HEK293 (cell line): ENCODE data around the gene CPNE5.

Source experiments
- CTCF ChIA-PET: fragments of 350-600 bp; formaldehyde crosslinking; extraction: SDS; loops from one replicate; lab custom pipeline; 2021; ENCODE audit warnings: antibody characterized with exemption; lab: Yijun Ruan, JAX
- POLR2A ChIA-PET: fragments of 300-600 bp; formaldehyde crosslinking; extraction: SDS; loops from one replicate; lab custom pipeline; 2020; ENCODE audit warnings: antibody characterized with exemption, inconsistent platforms; lab: Yijun Ruan, JAX
- H3K27ac ChIP-seq: fragments of 200-500 bp; sonication (Bioruptor generic); 2 replicates; pipeline ENCODE4 v1.5.1; 2014; ENCODE audit warnings: low read depth, low read length, control low read depth, inconsistent platforms; ENCODE audit errors: extremely low read depth
- H3K36me3 ChIP-seq, 2 experiments: fragments of 200-500 bp in 1 of 2; sonication (Bioruptor generic) in 1 of 2; 1 replicate in 1 of 2; 2 replicates in 1 of 2; pipeline ENCODE4 v1.5.1; 2014 to 2017; ENCODE audit warnings: inconsistent platforms in 2 of 2, low read length in 2 of 2; ENCODE audit not compliant: control insufficient read depth in 2 of 2, insufficient read depth in 1 of 2
- H3K4me1 ChIP-seq: fragments of 200-500 bp; sonication (Bioruptor generic); 2 replicates; pipeline ENCODE4 v1.5.1; 2014; ENCODE audit warnings: mild to moderate bottlenecking, low read length, inconsistent platforms; ENCODE audit not compliant: control insufficient read depth, insufficient read depth
- H3K4me3 ChIP-seq: 2 replicates; pipeline ENCODE4 v1.5.1; 2011; ENCODE audit warnings: low read depth, mild to moderate bottlenecking, control low read depth, low read length, moderate library complexity
- H3K9me3 ChIP-seq: fragments of 200-500 bp; sonication (Bioruptor generic); 2 replicates; pipeline ENCODE4 v1.5.1; 2014; ENCODE audit warnings: low read depth, low read length, inconsistent platforms; ENCODE audit not compliant: control insufficient read depth, insufficient read depth
- KLF8 ChIP-seq: fragments of 450-650 bp; formaldehyde crosslinking; IDR thresholded peaks from 2 replicates; pipeline ENCODE4 v1.5.1; 2016; ENCODE audit warnings: missing biosample characterization, missing genetic modification characterization
- SCRT2 ChIP-seq: fragments of 450-650 bp; formaldehyde crosslinking; IDR thresholded peaks from 2 replicates; pipeline ENCODE4 v1.5.1; 2016; ENCODE audit warnings: missing biosample characterization, missing genetic modification characterization
- TCF7L2 ChIP-seq: IDR thresholded peaks from 2 replicates; pipeline ENCODE4 v1.6.1; 2011; ENCODE audit warnings: low read depth, mild to moderate bottlenecking, inconsistent platforms, low read length, moderate library complexity, borderline replicate concordance
- ZBTB7A ChIP-seq: fragments of 450-650 bp; formaldehyde crosslinking; IDR thresholded peaks from 2 replicates; pipeline ENCODE4 v1.5.1; 2016; ENCODE audit warnings: low read depth, missing biosample characterization, missing genetic modification characterization
- ZNF121 ChIP-seq: fragments of 450-650 bp; formaldehyde crosslinking; IDR thresholded peaks from 2 replicates; pipeline ENCODE4 v1.5.1; 2016; ENCODE audit warnings: missing biosample characterization, missing genetic modification characterization
- ZNF148 ChIP-seq: fragments of 450-650 bp; formaldehyde crosslinking; IDR thresholded peaks from 2 replicates; pipeline ENCODE4 v1.5.0; 2017; ENCODE audit warnings: missing biosample characterization, missing genetic modification characterization, borderline replicate concordance
- ZNF202 ChIP-seq: fragments of 450-650 bp; formaldehyde crosslinking; IDR thresholded peaks from 2 replicates; pipeline ENCODE4 v1.5.1; 2016; ENCODE audit warnings: missing biosample characterization, missing genetic modification characterization, borderline replicate concordance
- ZNF24 ChIP-seq: fragments of 450-650 bp; formaldehyde crosslinking; IDR thresholded peaks from 2 replicates; pipeline ENCODE4 v1.5.1; 2016; ENCODE audit warnings: missing biosample characterization, missing genetic modification characterization
- ZNF514 ChIP-seq: fragments of 450-650 bp; formaldehyde crosslinking; IDR thresholded peaks from 2 replicates; pipeline ENCODE4 v1.5.1; 2016; ENCODE audit warnings: missing biosample characterization, missing genetic modification characterization
- ZNF677 ChIP-seq: fragments of 450-650 bp; IDR thresholded peaks from 2 replicates; pipeline ENCODE4 v1.5.0; 2018; ENCODE audit warnings: missing biosample characterization, mild to moderate bottlenecking, missing genetic modification characterization, moderate library complexity
- ZNF704 ChIP-seq: fragments of 450-650 bp; formaldehyde crosslinking; IDR thresholded peaks from 2 replicates; pipeline ENCODE4 v1.5.1; 2016; ENCODE audit warnings: missing biosample characterization, missing genetic modification characterization
- ZNF768 ChIP-seq: fragments of 450-650 bp; formaldehyde crosslinking; IDR thresholded peaks from 2 replicates; pipeline ENCODE4 v1.5.1; 2018; ENCODE audit warnings: missing biosample characterization, mild to moderate bottlenecking, missing genetic modification characterization
- TF ChIP-seq, protein P1 (sequence below): fragments of 450-650 bp; formaldehyde crosslinking; IDR thresholded peaks from 2 replicates; pipeline ENCODE4 v1.5.1; 2016; ENCODE audit warnings: missing biosample characterization, missing genetic modification characterization

The CPNE5 gene

DNA sequence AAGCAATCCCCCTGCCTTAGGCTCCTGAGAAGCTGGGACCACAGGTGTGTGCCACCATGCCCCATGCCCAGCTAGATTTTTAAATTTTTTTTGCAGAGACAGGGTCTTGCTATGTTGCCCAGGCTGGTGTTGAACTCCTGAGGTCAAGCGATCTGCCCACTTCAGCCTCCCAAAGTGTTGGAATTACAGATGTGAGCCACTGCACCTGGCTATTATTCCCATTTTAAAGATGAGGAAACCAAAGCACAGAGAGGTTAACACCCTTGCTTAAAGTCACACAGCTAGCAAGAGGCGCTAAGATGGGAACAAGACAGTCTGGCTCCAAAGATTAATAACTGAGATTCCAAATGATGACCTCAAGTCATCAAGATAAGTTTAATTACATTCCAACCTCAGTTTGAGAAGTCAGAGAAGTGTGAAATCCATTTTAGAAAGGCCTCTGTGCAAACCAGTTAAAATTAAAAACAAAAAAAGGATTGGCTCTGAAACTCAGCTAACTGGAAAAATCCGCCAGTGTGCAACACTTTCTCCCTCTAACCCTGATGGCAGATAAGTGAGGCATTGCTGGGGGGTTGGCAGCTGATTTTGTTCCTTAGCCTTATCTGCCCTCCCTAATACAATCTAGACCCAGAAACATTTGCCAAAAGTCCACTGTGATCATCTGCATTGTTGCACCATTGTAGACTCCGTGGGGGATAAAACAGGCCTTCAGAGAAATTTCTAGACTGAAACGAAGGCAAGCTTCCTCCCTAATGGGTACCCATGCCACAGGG lies 55.5 kb downstream of the CPNE5 start:
- no peak overlapping the region for H3K27ac ChIP-seq
- POLR2A ChIA-PET, result no interaction called here
- TF ChIP-seq ZNF677, result no peak
- TF ChIP-seq TCF7L2, result no peak
- TF ChIP-seq ZBTB7A, result no peak
- TF ChIP-seq, protein P1, sequence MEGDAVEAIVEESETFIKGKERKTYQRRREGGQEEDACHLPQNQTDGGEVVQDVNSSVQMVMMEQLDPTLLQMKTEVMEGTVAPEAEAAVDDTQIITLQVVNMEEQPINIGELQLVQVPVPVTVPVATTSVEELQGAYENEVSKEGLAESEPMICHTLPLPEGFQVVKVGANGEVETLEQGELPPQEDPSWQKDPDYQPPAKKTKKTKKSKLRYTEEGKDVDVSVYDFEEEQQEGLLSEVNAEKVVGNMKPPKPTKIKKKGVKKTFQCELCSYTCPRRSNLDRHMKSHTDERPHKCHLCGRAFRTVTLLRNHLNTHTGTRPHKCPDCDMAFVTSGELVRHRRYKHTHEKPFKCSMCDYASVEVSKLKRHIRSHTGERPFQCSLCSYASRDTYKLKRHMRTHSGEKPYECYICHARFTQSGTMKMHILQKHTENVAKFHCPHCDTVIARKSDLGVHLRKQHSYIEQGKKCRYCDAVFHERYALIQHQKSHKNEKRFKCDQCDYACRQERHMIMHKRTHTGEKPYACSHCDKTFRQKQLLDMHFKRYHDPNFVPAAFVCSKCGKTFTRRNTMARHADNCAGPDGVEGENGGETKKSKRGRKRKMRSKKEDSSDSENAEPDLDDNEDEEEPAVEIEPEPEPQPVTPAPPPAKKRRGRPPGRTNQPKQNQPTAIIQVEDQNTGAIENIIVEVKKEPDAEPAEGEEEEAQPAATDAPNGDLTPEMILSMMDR, result no peak
- TF ChIP-seq ZNF768 (tag by site-specific recombination), result peak; percentile 81
- TF ChIP-seq ZNF121 (tag by site-specific recombination), result peak; percentile 91

DNA sequence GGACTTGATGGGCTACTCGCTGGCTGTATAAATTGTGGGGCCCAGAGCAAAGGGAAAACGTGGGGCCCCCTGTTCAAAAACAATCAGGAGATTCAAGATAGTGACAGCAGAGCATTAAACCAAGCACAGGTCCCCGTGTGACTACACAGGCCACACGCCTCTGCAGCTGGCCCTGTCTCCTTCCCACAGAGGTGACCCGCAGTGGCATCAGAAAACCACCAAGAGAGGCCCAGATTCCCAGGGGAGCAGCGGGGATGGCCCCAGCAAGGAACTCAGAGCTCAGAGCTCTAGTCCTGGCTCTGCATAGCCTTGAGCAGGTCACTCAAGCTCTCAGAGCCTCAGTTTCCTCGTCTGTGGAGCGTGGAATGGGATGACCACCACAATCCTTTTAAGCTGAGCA lies 57.6 kb downstream of the CPNE5 start:
- CTCF ChIA-PET, result interaction anchor here (1.0 to 10.6 kb wide), 20 partner anchors 8 to 427 kb away, joined by 3 to 182 read pairs (median 5); partner anchors contain the start of genes C6orf89 and PPIL1

More for the DNA sequence above, 55.5 kb downstream of the CPNE5 start:
- CTCF ChIA-PET, result interaction anchor here (0.6 to 10.6 kb wide), 33 partner anchors 9 to 570 kb away, joined by 3 to 182 read pairs (median 4); partner anchors contain the start of genes C6orf89 and PPIL1
- H3K36me3 ChIP-seq, result no peaks in the 10 kb centered on the region
- H3K4me1 ChIP-seq, result no peaks in the 10 kb centered on the region
- H3K9me3 ChIP-seq, result no peaks in the 10 kb centered on the region
- H3K4me3 ChIP-seq, result no peak overlapping the region

DNA sequence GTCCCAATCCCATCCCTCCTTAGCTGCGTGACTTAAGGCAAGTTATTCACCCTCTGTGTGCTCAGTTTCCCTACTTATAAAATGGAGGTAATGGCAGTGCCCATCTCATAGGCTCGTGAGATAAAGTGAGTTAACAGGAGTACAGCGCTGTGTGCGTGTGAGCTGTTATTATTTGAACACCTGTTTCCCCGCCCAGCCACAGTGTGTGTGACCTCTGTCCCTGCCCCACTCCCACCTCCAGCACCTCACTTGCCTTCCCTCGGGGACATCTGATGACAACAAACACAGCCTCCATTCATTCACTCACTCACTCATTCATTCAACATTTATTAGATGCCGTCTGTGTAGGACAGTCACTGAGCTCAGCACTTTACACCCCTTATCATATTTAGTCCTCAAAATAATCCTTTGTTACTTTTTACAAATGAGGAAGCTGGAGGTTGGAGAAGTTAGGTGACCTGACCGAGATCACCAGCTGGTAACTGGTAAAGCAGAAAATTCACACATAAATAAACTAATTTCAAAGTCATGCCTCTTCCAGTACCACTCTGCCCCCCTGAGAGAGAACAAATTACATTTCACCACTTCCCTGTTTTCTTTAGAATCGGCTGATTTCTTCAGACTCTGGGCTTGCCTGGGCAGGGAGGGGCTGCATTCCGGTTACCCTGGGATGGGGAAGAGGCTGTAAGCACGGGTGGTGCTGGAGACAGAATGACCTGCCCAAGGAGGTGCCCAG lies 58.6 kb downstream of the CPNE5 start:
- CTCF ChIA-PET, result interaction anchor here (0.6 to 10.6 kb wide), 10 partner anchors 12 to 268 kb away, joined by 3 to 182 read pairs (median 10); no protein-coding TSS in a partner anchor
- TF ChIP-seq KLF8 (no peak), ZNF148 (no peak), ZNF202 (no peak), SCRT2 (tag by site-specific recombination) (0 out of 2 replicates have a peak, but pooled peaks have one; percentile 9), ZNF24 (0 out of 2 replicates have a peak, but pooled peaks have one; percentile 56)
- Histone ChIP-seq H3K9me3 (no peaks in the 10 kb centered on the region), H3K36me3 (no peaks in the 10 kb centered on the region), H3K27ac (no peak overlapping the region), H3K4me3 (no peak overlapping the region), H3K4me1 (no peaks in the 10 kb centered on the region)
- POLR2A ChIA-PET, result interaction anchor here (1.0 to 1.3 kb wide), 2 partner anchors 94 to 105 kb away, joined by 3 read pairs; partner anchors contain the start of genes C6orf89 and PPIL1

More for the DNA sequence above, 57.6 kb downstream of the CPNE5 start:
- TF ChIP-seq ZNF514 (tag by site-specific recombination) (no peak), ZNF704 (tag by site-specific recombination) (no peak)
- Histone ChIP-seq H3K27ac (no peak overlapping the region), H3K36me3 (no peaks in the 10 kb centered on the region), H3K4me1 (no peaks in the 10 kb centered on the region), H3K4me3 (no peak overlapping the region), H3K9me3 (no peaks in the 10 kb centered on the region)
- POLR2A ChIA-PET, result no interaction called here
